HUES6 (cell line): ENCODE results near the gene CSHL1.

Experiments used
- H3K27ac ChIP-seq: 2 replicates; pipeline ENCODE4 v1.7.0; 2013; ENCODE audit warnings: low read depth, mild to moderate bottlenecking, low read length, inconsistent platforms
- H3K27me3 ChIP-seq: 2 replicates; pipeline ENCODE4 v1.6.1; 2013; ENCODE audit warnings: low read length; ENCODE audit not compliant: control insufficient read depth, insufficient read depth
- H3K36me3 ChIP-seq: 2 replicates; pipeline ENCODE4 v1.6.1; 2013; ENCODE audit warnings: low read length; ENCODE audit not compliant: control insufficient read depth, insufficient read depth
- H3K4me1 ChIP-seq: 2 replicates; pipeline ENCODE4 v1.6.1; 2013; ENCODE audit warnings: low read length; ENCODE audit not compliant: control insufficient read depth, insufficient read depth
- H3K4me3 ChIP-seq: 2 replicates; pipeline ENCODE4 v1.5.1; 2013; ENCODE audit warnings: low read depth, low read length
- H3K9ac ChIP-seq: one replicate; pipeline ENCODE4 v1.6.1; 2013; ENCODE audit warnings: mild to moderate bottlenecking, low read length
- H3K9me3 ChIP-seq: 2 replicates; pipeline ENCODE4 v1.6.1; 2013; ENCODE audit warnings: low read depth, low read length; ENCODE audit not compliant: control insufficient read depth, insufficient read depth

CSHL1 gene

GRCh38 chr17:63939401-63939800, 28.3 kb upstream of the CSHL1 start:
- Histone ChIP-seq H3K36me3 (peaks cover 14% of the 10 kb centered on the region), H3K4me1 (no peaks in the 10 kb centered on the region), H3K9ac (no peak overlapping the region), H3K27me3 (no peaks in the 10 kb centered on the region), H3K4me3 (no peak overlapping the region), H3K27ac (no peak overlapping the region), H3K9me3 (no peaks in the 10 kb centered on the region)

- Histone ChIP-seq H3K4me1 (no peaks in the 10 kb centered on the region), H3K27me3 (no peaks in the 10 kb centered on the region), H3K9me3 (no peaks in the 10 kb centered on the region), H3K27ac (no peak overlapping the region), H3K9ac (no peak overlapping the region), H3K4me3 (no peak overlapping the region), H3K36me3 (peaks cover 14% of the 10 kb centered on the region)
Measured at GRCh38 chr17:63937920-63938319, 26.9 kb upstream of the CSHL1 start.

GRCh38 chr17:63937319-63937718, 26.3 kb upstream of the CSHL1 start:
- H3K27ac ChIP-seq: no peak overlapping the region
- H3K4me1 ChIP-seq: peaks cover 5% of the 10 kb centered on the region

GRCh38 chr17:63934183-63935112, 23.4 kb upstream of the CSHL1 start:
- Histone ChIP-seq H3K36me3 (no peaks in the 10 kb centered on the region), H3K9ac (no peak overlapping the region), H3K27ac (no peak overlapping the region), H3K27me3 (no peaks in the 10 kb centered on the region), H3K9me3 (no peaks in the 10 kb centered on the region), H3K4me3 (no peak overlapping the region), H3K4me1 (peaks cover 23% of the 10 kb centered on the region)

More at GRCh38 chr17:63937319-63937718, 26.3 kb upstream of the CSHL1 start:
- Histone ChIP-seq H3K9me3 (no peaks in the 10 kb centered on the region), H3K4me3 (no peak overlapping the region), H3K36me3 (peaks cover 8% of the 10 kb centered on the region), H3K9ac (no peak overlapping the region), H3K27me3 (no peaks in the 10 kb centered on the region)

GRCh38 chr17:63933598-63933997, 22.5 kb upstream of the CSHL1 start:
- no peaks in the 10 kb centered on the region for H3K27me3 ChIP-seq
- no peak overlapping the region for H3K27ac ChIP-seq
- H3K9ac ChIP-seq: no peak overlapping the region
- peaks cover 23% of the 10 kb centered on the region for H3K4me1 ChIP-seq
- no peaks in the 10 kb centered on the region for H3K9me3 ChIP-seq
- no peak overlapping the region for H3K4me3 ChIP-seq
- no peaks in the 10 kb centered on the region for H3K36me3 ChIP-seq

- Histone ChIP-seq H3K9me3 (no peaks in the 10 kb centered on the region), H3K4me1 (peaks cover 23% of the 10 kb centered on the region), H3K27me3 (no peaks in the 10 kb centered on the region), H3K9ac (no peak overlapping the region), H3K4me3 (no peak overlapping the region), H3K36me3 (no peaks in the 10 kb centered on the region), H3K27ac (no peak overlapping the region)
Measured at GRCh38 chr17:63932721-63933120, 21.7 kb upstream of the CSHL1 start.

GRCh38 chr17:63931981-63932561, 21.0 kb upstream of the CSHL1 start, which contains the start of gene CD79B:
Gene CD79B (minus strand): TSS chr17:63932331. CDS start chr17:63932261, 70 bp downstream.
- peak within 1 kb of the TSS; percentile 24; the same call in 1 of the 2 replicates for H3K4me3 ChIP-seq
- no peaks in the 10 kb centered on the region for H3K27me3 ChIP-seq
- H3K36me3 ChIP-seq: no peaks in the 10 kb centered on the region
- no peaks in the 10 kb centered on the region for H3K9me3 ChIP-seq
- no peak within 1 kb of the TSS for H3K27ac ChIP-seq
- peaks cover 23% of the 10 kb centered on the region for H3K4me1 ChIP-seq
- no peak within 1 kb of the TSS for H3K9ac ChIP-seq

- Histone ChIP-seq H3K27ac (no peak overlapping the region), H3K4me1 (peaks cover 23% of the 10 kb centered on the region), H3K9me3 (no peaks in the 10 kb centered on the region), H3K36me3 (no peaks in the 10 kb centered on the region), H3K4me3 (no peak overlapping the region), H3K27me3 (no peaks in the 10 kb centered on the region), H3K9ac (no peak overlapping the region)
Measured at GRCh38 chr17:63930951-63931575, 20.0 kb upstream of the CSHL1 start.

- Histone ChIP-seq H3K9me3 (no peaks in the 10 kb centered on the region), H3K27me3 (no peaks in the 10 kb centered on the region), H3K4me1 (peaks cover 23% of the 10 kb centered on the region), H3K27ac (no peak overlapping the region), H3K36me3 (no peaks in the 10 kb centered on the region), H3K4me3 (no peak overlapping the region), H3K9ac (no peak overlapping the region)
Measured at GRCh38 chr17:63929860-63930766, 19.1 kb upstream of the CSHL1 start.

- Histone ChIP-seq H3K9ac (no peak overlapping the region), H3K27ac (no peak overlapping the region), H3K27me3 (no peaks in the 10 kb centered on the region), H3K4me1 (peaks cover 23% of the 10 kb centered on the region), H3K36me3 (no peaks in the 10 kb centered on the region), H3K4me3 (no peak overlapping the region), H3K9me3 (no peaks in the 10 kb centered on the region)
Measured at GRCh38 chr17:63928966-63929695, 18.1 kb upstream of the CSHL1 start.
